H1 (cell line): Measurements from ENCODE around the gene ANKRD11. TPM values are rescaled to one million over a fixed set of nuclear protein-coding genes. Genes with fewer than 3 reads are reported as not detected.

Experiments
- CTCF ChIA-PET: fragments of 300-600 bp; sonication (Branson Sonifier 250); formaldehyde crosslinking; loops from one replicate; lab custom pipeline; 2021; ENCODE audit not compliant: partially characterized antibody; lab: Charles Lee
- POLR2A ChIA-PET: fragments of 300-600 bp; sonication (Branson Sonifier 250); formaldehyde crosslinking; loops from one replicate; lab custom pipeline; 2021; ENCODE audit warnings: inconsistent platforms; ENCODE audit not compliant: partially characterized antibody; lab: Charles Lee
- DNase-seq, 2 experiments: peaks; one replicate each; pipeline versions ENCODE4 v3.0.0 to v3.0.0-alpha.2; 2010 to 2022; ENCODE audit warnings: low spot score in 2 of 2, low read depth in 1 of 2, mixed read lengths in 1 of 2
- FAIRE-seq: peaks from 2 replicates; lab custom pipeline; 2011; peaks lifted over from hg19 to GRCh38; lab: Jason Lieb, UNC
- H2AFZ ChIP-seq: 2 replicates; pipeline ENCODE4 v1.8.1; 2012; ENCODE audit warnings: low read length, inconsistent platforms
- H2AK5ac ChIP-seq: 2 replicates; pipeline ENCODE4 v1.6.1; 2013; ENCODE audit warnings: low read depth, low read length
- H2BK120ac ChIP-seq: replicated peaks from 2 replicates; pipeline ENCODE3; 2013; ENCODE audit warnings: low read depth, low read length, inconsistent platforms
- H2BK12ac ChIP-seq: 2 replicates; pipeline ENCODE4 v1.6.1; 2013; ENCODE audit warnings: low read depth, low read length
- H2BK15ac ChIP-seq: 2 replicates; pipeline ENCODE4 v1.6.1; 2013; ENCODE audit warnings: low read length
- H2BK20ac ChIP-seq: 2 replicates; pipeline ENCODE4 v1.6.1; 2013; ENCODE audit warnings: low read length
- H2BK5ac ChIP-seq: 2 replicates; pipeline ENCODE4 v1.6.1; 2013; ENCODE audit warnings: low read depth, low read length
- H3K14ac ChIP-seq: 2 replicates; pipeline ENCODE4 v1.6.1; 2013; ENCODE audit warnings: inconsistent platforms; ENCODE audit not compliant: insufficient read length
- H3K18ac ChIP-seq: 2 replicates; pipeline ENCODE4 v1.6.1; 2013; ENCODE audit warnings: low read length; ENCODE audit errors: extremely low read depth
- H3K23ac ChIP-seq: 2 replicates; pipeline ENCODE4 v1.6.1; 2013; ENCODE audit warnings: inconsistent platforms; ENCODE audit not compliant: insufficient read length
- H3K23me2 ChIP-seq: 2 replicates; pipeline ENCODE4 v1.6.1; 2013; ENCODE audit warnings: low read depth, low read length
- H3K27ac ChIP-seq: 2 replicates; pipeline ENCODE4 v1.6.1; 2011; ENCODE audit warnings: low read depth, low read length, inconsistent platforms
- H3K27me3 ChIP-seq, 4 experiments: replicated peaks in 1 of 4; 1 replicate in 1 of 4; 2 replicates in 3 of 4; pipeline versions ENCODE4 v1.6.1 to v1.8.1; 2011 to 2013; ENCODE audit warnings: low read length in 3 of 4, mild to moderate bottlenecking in 3 of 4, inconsistent platforms in 2 of 4, mixed read lengths in 2 of 4, moderate library complexity in 1 of 4; ENCODE audit not compliant: control insufficient read depth in 3 of 4, insufficient read depth in 3 of 4; ENCODE audit errors: extremely low read depth in 1 of 4
- H3K36me3 ChIP-seq, 4 experiments: 2 replicates each; pipeline versions ENCODE4 v1.6.1 to v1.8.1; 2011 to 2013; ENCODE audit warnings: mild to moderate bottlenecking in 4 of 4, low read length in 3 of 4, moderate library complexity in 2 of 4, control low read depth in 1 of 4, inconsistent platforms in 1 of 4; ENCODE audit not compliant: insufficient read depth in 4 of 4, control insufficient read depth in 2 of 4
- H3K4ac ChIP-seq: replicated peaks from 2 replicates; pipeline ENCODE3; 2013; ENCODE audit warnings: low read length, low read depth, mixed read lengths, inconsistent platforms; ENCODE audit not compliant: insufficient read length
- H3K4me1 ChIP-seq, 4 experiments: replicated peaks in 1 of 4; 1 replicate in 1 of 4; 2 replicates in 3 of 4; pipeline versions ENCODE4 v1.6.1 to v1.8.1; 2011 to 2013; ENCODE audit warnings: low read length in 3 of 4, inconsistent platforms in 2 of 4, mixed read lengths in 1 of 4; ENCODE audit not compliant: insufficient read depth in 4 of 4, control insufficient read depth in 3 of 4
- H3K4me2 ChIP-seq, 2 experiments: 2 replicates each; pipeline versions ENCODE4 v1.6.1 to v1.8.1; 2011 to 2013; ENCODE audit warnings: low read depth in 2 of 2, low read length in 2 of 2, control low read depth in 1 of 2, inconsistent platforms in 1 of 2, mild to moderate bottlenecking in 1 of 2; ENCODE audit not compliant: insufficient read depth in 1 of 2
- H3K4me3 ChIP-seq, 4 experiments: fragments of 200-600, 300-600 bp in 1 of 4; sonication (generic), shearing (Covaris generic), sonication (Bioruptor Twin) in 1 of 4; 2 replicates each; pipeline versions ENCODE4 v1.5.1 to v1.8.1; 2011 to 2016; ENCODE audit warnings: low read length in 4 of 4, low read depth in 3 of 4, control low read depth in 2 of 4, inconsistent platforms in 2 of 4, mild to moderate bottlenecking in 2 of 4, mixed read lengths in 1 of 4, moderate library complexity in 1 of 4; ENCODE audit not compliant: insufficient read depth in 2 of 4; ENCODE audit errors: extremely low read depth in 1 of 4
- H3K56ac ChIP-seq: replicated peaks from 2 replicates; pipeline ENCODE3; 2013; ENCODE audit warnings: low read depth, mild to moderate bottlenecking, mixed read lengths, low read length, inconsistent platforms; ENCODE audit not compliant: insufficient read length
- H3K79me1 ChIP-seq: 2 replicates; pipeline ENCODE4 v1.6.1; 2013; ENCODE audit warnings: low read depth, low read length, control low read depth
- H3K79me2 ChIP-seq, 2 experiments: 2 replicates each; pipeline versions ENCODE4 v1.6.1 to v1.8.1; 2012 to 2013; ENCODE audit warnings: low read length in 2 of 2, mild to moderate bottlenecking in 2 of 2, inconsistent platforms in 1 of 2; ENCODE audit not compliant: insufficient read depth in 2 of 2, control insufficient read depth in 1 of 2
- H3K9ac ChIP-seq, 4 experiments: replicated peaks in 1 of 4; 1 replicate in 1 of 4; 2 replicates in 3 of 4; pipeline versions ENCODE4 v1.6.1 to v1.8.1; 2011 to 2013; ENCODE audit warnings: low read depth in 3 of 4, low read length in 3 of 4, control low read depth in 2 of 4, mild to moderate bottlenecking in 2 of 4, moderate library complexity in 2 of 4, inconsistent platforms in 1 of 4; ENCODE audit errors: extremely low read depth in 1 of 4
- H3K9me3 ChIP-seq, 2 experiments: 2 replicates each; pipeline versions ENCODE4 v1.6.1 to v1.8.1; 2012 to 2013; ENCODE audit warnings: mild to moderate bottlenecking in 2 of 2, moderate library complexity in 2 of 2, control low read depth in 1 of 2, inconsistent platforms in 1 of 2, low read depth in 1 of 2, low read length in 1 of 2, mixed read lengths in 1 of 2; ENCODE audit not compliant: insufficient read depth in 2 of 2
- H4K20me1 ChIP-seq, 2 experiments: replicated peaks in 1 of 2; 2 replicates each; pipeline versions ENCODE3 to v1.8.1; 2011 to 2013; ENCODE audit warnings: inconsistent platforms in 2 of 2, low read length in 2 of 2, mild to moderate bottlenecking in 1 of 2; ENCODE audit not compliant: insufficient read depth in 2 of 2, control insufficient read depth in 1 of 2
- H4K5ac ChIP-seq: 2 replicates; pipeline ENCODE4 v1.6.1; 2013; ENCODE audit warnings: low read length, low read depth, mixed read lengths, inconsistent platforms; ENCODE audit not compliant: insufficient read length
- H4K8ac ChIP-seq: 2 replicates; pipeline ENCODE4 v1.8.0; 2013; ENCODE audit warnings: mild to moderate bottlenecking, moderate library complexity, low read length, inconsistent platforms; ENCODE audit not compliant: insufficient read depth; ENCODE audit errors: extremely low read depth
- H4K91ac ChIP-seq: replicated peaks from 2 replicates; pipeline ENCODE3; 2013; ENCODE audit warnings: low read length, mixed read lengths, inconsistent platforms; ENCODE audit not compliant: insufficient read length
- KDM5A ChIP-seq: fragments of 200-600 bp; IDR thresholded peaks from 2 replicates; pipeline ENCODE4 v1.7.1; 2012; ENCODE audit warnings: mild to moderate bottlenecking, low read length, inconsistent platforms, mixed read lengths
- MAFK ChIP-seq: IDR thresholded peaks from 2 replicates; pipeline ENCODE4 v1.6.1; 2012; ENCODE audit warnings: low read depth, mild to moderate bottlenecking, improper control_type of control experiment, low read length
- PHF8 ChIP-seq: fragments of 200-600 bp; sonication (generic); conservative IDR thresholded peaks from 2 replicates; pipeline ENCODE4 v1.7.1; 2012; ENCODE audit warnings: low read depth, mild to moderate bottlenecking, inconsistent platforms, low read length, moderate library complexity
- SIN3A ChIP-seq, 2 experiments: IDR thresholded peaks in 1 of 2; conservative IDR thresholded peaks in 1 of 2; 2 replicates each; pipeline ENCODE4 v1.6.1; 2011 to 2012; ENCODE audit warnings: low read length in 2 of 2, improper control_type of control experiment in 1 of 2, low read depth in 1 of 2, mild to moderate bottlenecking in 1 of 2
- YY1 ChIP-seq: IDR thresholded peaks from 2 replicates; pipeline ENCODE4 v1.6.1; 2011; ENCODE audit warnings: low read depth, mild to moderate bottlenecking, low read length
- WGBS, 2 experiments: shearing (Covaris generic) in 1 of 2; methylation state at CpG; one replicate each; pipeline versions ENCODE4 v1.1.6 to v1.1.7; 2013 to 2015; ENCODE audit warnings: low lambda C conversion rate in 2 of 2, mixed read lengths in 2 of 2, inconsistent platforms in 1 of 2, low coverage in 1 of 2, missing lambda C conversion rate in 1 of 2; ENCODE audit not compliant: insufficient replicate concordance in 2 of 2, insufficient coverage in 1 of 2, insufficient read length in 1 of 2; ENCODE audit errors: extremely low coverage in 1 of 2, missing lambda C conversion rate in 1 of 2; 5-methylcytosine and 5-hydroxymethylcytosine counted together
- polyA plus RNA-seq, 7 experiments: library from polyadenylated mRNA; depleted of rRNA in 3 of 7; stranded (reverse) in 5 of 7; unstranded in 2 of 7; fragments of >200 nt in 5 of 7; fragments of 200-250 nt in 2 of 7; gene quantifications; 1 replicate in 5 of 7; 2 replicates in 1 of 7; 4 replicates in 1 of 7; pipeline versions ENCODE4 v1.2.1 to v1.2.3, GENCODE V29; 2011 to 2013; ENCODE audit warnings: missing spikeins in 2 of 7, mixed read lengths in 2 of 7
- total RNA-seq: library from RNA; stranded (reverse); fragmentation: NEBNext Ultra II Directional; extraction: Animal tissue kit (Norgen Biotek cat#: 25700); gene quantifications from 2 replicates; pipeline ENCODE4 v1.2.1, GENCODE V29; 2021

ANKRD11 gene
- total and polyA plus RNA-seq, 2 of the 8 experiments (the other 6 are each of a cell fraction or from before 2014, with no cell fraction given): 46.5 to 142 TPM

- Histone ChIP-seq H2BK15ac (no peak overlapping the region), H4K20me1 (peaks cover 52 to 54% of the 10 kb centered on the region in 2 experiments), H2BK5ac (no peak overlapping the region), H4K8ac (no peak overlapping the region), H3K18ac (no peak overlapping the region), H2AFZ (no peak overlapping the region), H3K27me3 (no peaks in the 10 kb centered on the region), H2BK20ac (no peak overlapping the region), H3K27ac (no peak overlapping the region), H4K5ac (no peak overlapping the region), H3K56ac (no peak overlapping the region), H3K4ac (no peak overlapping the region), H3K36me3 (no peaks in the 10 kb centered on the region), H2BK120ac (no peak overlapping the region), H3K9ac (no peak overlapping the region), H3K9me3 (no peaks in the 10 kb centered on the region), H3K23ac (no peak overlapping the region), H3K4me2 (peak overlapping the region in 1 of 2 experiments; percentile 6; a peak in 2 of 4 replicates), H3K14ac (no peak overlapping the region), H3K23me2 (no peaks in the 10 kb centered on the region), H4K91ac (no peak overlapping the region), H2AK5ac (no peak overlapping the region), H3K4me3 (no peak overlapping the region), H2BK12ac (no peak overlapping the region), H3K79me1 (peaks cover 37% of the 10 kb centered on the region), H3K79me2 (peaks cover 54 to 99% of the 10 kb centered on the region in 2 experiments), H3K4me1 (peaks cover 6 to 30% (median 17%) of the 10 kb centered on the region in 4 experiments; a peak in 6 of 7 replicates)
- 79% methylated on average over 16 of the region's 16 CpGs; no CpG with 5 or more reads in 1 of the 2 experiments for WGBS, 2 experiments
- DNase-seq: no peak
- CTCF ChIA-PET: interaction anchor here (1.1 to 1.6 kb wide), 3 partner anchors 13 to 134 kb away, joined by 3 to 4 read pairs (median 3); no protein-coding TSS in a partner anchor
- FAIRE-seq: no peak
- TF ChIP-seq MAFK: no peak
- no peak for TF ChIP-seq KDM5A
- TF ChIP-seq YY1: no peak
- no peak for TF ChIP-seq PHF8
- no peak for TF ChIP-seq SIN3A (conservative IDR thresholded peaks at IDR 0.05 in 1 of 2, IDR thresholded peaks at IDR 0.05 in 1 of 2; ENCODE audit: low read depth in 1 of 2, low read length in 2 of 2)
- POLR2A ChIA-PET: interaction anchor here (1.1 to 3.0 kb wide), 8 partner anchors 9 to 65 kb away, joined by 3 to 10 read pairs (median 3); no protein-coding TSS in a partner anchor
Measured at GRCh38 chr16:89422905-89423630, 67.3 kb downstream of the ANKRD11 start.
